ENCODE measurements around the gene IFI27L1. TPM values are rescaled to one million over a fixed set of nuclear protein-coding genes. Genes with fewer than 3 reads are reported as not detected.
A peak's percentile ranks its signal among the peaks of the same experiment; 100 is the strongest.
"Not testable (repeated sequence)": the region's sequence is repeated elsewhere in the genome, so short reads cannot be mapped to it uniquely, and the experiment has no call there.

IFI27L1 gene
- total RNA-seq, 2 experiments from 2014 or later: 42.8 to 55.4 TPM

- Mint-ChIP-seq H3K27me3 (no peaks in the 10 kb centered on the region), H3K27ac (no peak overlapping the region), H3K4me1 (peaks cover 42% of the 10 kb centered on the region), H3K9me3 (ENCODE audit: low read depth) (no peaks in the 10 kb centered on the region), H3K36me3 (peaks cover 54% of the 10 kb centered on the region), H3K4me3 (no peak overlapping the region)
- DNase-seq (no peak), ATAC-seq (no peak)
- CTCF ChIA-PET: interaction anchor here (0.7 to 4.9 kb wide), 10 partner anchors 15 to 129 kb away, joined by 3 to 41 read pairs (median 4); partner anchors contain the start of genes DDX24, IFI27L1 and IFI27L2
Measured at GRCh38 chr14:94051779-94052178, 29.3 kb upstream of the IFI27L1 start.

DNA sequence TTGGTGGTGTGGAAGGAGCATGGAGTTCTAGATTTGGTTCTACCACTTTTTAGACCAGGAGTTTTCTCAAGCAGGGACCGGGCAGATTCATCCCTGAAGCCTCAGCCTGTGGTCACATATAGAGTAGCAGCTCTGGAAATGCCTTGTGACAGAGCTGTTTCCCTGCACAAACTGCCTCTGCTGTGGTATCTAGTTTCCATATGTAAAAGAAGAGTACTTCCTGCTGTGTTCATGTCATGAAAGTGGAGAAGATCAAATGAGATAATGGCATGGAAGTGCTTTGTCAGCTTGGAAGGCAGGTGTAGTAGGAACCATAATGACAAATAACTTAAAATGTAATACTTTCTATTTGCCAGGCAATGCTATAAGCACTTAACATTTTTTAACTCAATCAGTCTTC, 28.9 kb upstream of the IFI27L1 start:
- no peaks in the 10 kb centered on the region for H3K9me3 Mint-ChIP-seq (ENCODE audit: low read depth)
- H3K36me3 Mint-ChIP-seq: peaks cover 55% of the 10 kb centered on the region
- CTCF ChIA-PET: interaction anchor here (0.8 to 4.9 kb wide), 9 partner anchors 16 to 128 kb away, joined by 3 to 41 read pairs (median 5); partner anchors contain the start of genes DDX24, IFI27L1 and IFI27L2
- ATAC-seq (no peak), DNase-seq (peak; percentile 37)
- H3K27ac Mint-ChIP-seq: peak overlapping the region; percentile 12
- no peaks in the 10 kb centered on the region for H3K27me3 Mint-ChIP-seq
- H3K4me1 Mint-ChIP-seq: peaks cover 46% of the 10 kb centered on the region
- H3K4me3 Mint-ChIP-seq: no peak overlapping the region

- Mint-ChIP-seq H3K4me1 (peaks cover 51% of the 10 kb centered on the region), H3K4me3 (no peak overlapping the region), H3K27ac (peak overlapping the region; percentile 12), H3K27me3 (no peaks in the 10 kb centered on the region), H3K9me3 (ENCODE audit: low read depth) (no peaks in the 10 kb centered on the region), H3K36me3 (peaks cover 60% of the 10 kb centered on the region)
- DNase-seq (peak; percentile 21), ATAC-seq (no peak)
- CTCF ChIA-PET: interaction anchor here (0.8 to 4.9 kb wide), 8 partner anchors 16 to 128 kb away, joined by 3 to 41 read pairs (median 4); partner anchors contain the start of gene IFI27L2
Measured at GRCh38 chr14:94052662-94053061, 28.4 kb upstream of the IFI27L1 start.

- no peaks in the 10 kb centered on the region for H3K9me3 Mint-ChIP-seq (ENCODE audit: low read depth)
- peaks cover 69% of the 10 kb centered on the region for H3K36me3 Mint-ChIP-seq
- peaks cover 66% of the 10 kb centered on the region for H3K4me1 Mint-ChIP-seq
- DNase-seq (peak; percentile 44), ATAC-seq (peak; percentile 27)
- CTCF ChIA-PET: interaction anchor here (0.9 to 4.9 kb wide), 2 partner anchors 83 to 115 kb away, joined by 3 to 41 read pairs; no protein-coding TSS in a partner anchor
- no peak overlapping the region for H3K27ac Mint-ChIP-seq
- no peak overlapping the region for H3K4me3 Mint-ChIP-seq
- no peaks in the 10 kb centered on the region for H3K27me3 Mint-ChIP-seq
Measured at GRCh38 chr14:94054401-94054800, 26.7 kb upstream of the IFI27L1 start.

DNA sequence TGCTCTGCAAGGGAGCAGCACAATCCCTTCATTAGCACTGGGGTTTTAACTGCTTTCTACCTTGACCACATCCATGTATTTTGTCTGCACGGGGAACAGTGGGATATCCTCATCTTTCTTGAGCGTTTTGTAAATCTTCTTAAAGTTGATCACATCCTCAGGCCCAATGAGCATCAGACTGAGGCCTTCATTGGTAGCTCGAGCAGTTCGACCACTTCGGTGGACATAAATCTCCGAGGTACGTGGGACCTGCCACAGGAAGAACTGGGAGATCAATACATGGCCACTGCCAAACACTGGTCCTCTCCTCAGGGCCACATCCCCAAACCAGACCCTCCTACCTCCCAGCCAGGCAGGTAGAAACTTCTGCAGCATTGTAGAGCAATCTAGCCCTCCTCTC, 26.2 kb upstream of the IFI27L1 start:
- CTCF ChIA-PET: interaction anchor here (0.9 to 1.2 kb wide), 2 partner anchors 77 to 115 kb away, joined by 3 read pairs; no protein-coding TSS in a partner anchor
- H3K4me1 Mint-ChIP-seq: peaks cover 66% of the 10 kb centered on the region
- peak overlapping the region; percentile 72 for H3K27ac Mint-ChIP-seq
- peaks cover 68% of the 10 kb centered on the region for H3K36me3 Mint-ChIP-seq
- H3K9me3 Mint-ChIP-seq (ENCODE audit: low read depth): no peaks in the 10 kb centered on the region
- H3K27me3 Mint-ChIP-seq: no peaks in the 10 kb centered on the region
- peak; percentile 32 for DNase-seq
- no peak for ATAC-seq
- no peak overlapping the region for H3K4me3 Mint-ChIP-seq

GRCh38 chr14:94056579-94057308, 24.4 kb upstream of the IFI27L1 start:
- ATAC-seq (peak; percentile 84), DNase-seq (peak; percentile 80)
- Mint-ChIP-seq H3K27ac (peak overlapping the region; percentile 72), H3K4me1 (peaks cover 66% of the 10 kb centered on the region), H3K27me3 (no peaks in the 10 kb centered on the region), H3K9me3 (ENCODE audit: low read depth) (no peaks in the 10 kb centered on the region), H3K4me3 (peak overlapping the region; percentile 10), H3K36me3 (peaks cover 74% of the 10 kb centered on the region)
- CTCF ChIA-PET: interaction anchor here (1.2 to 3.8 kb wide), 12 partner anchors 8 to 124 kb away, joined by 3 to 23 read pairs (median 6); partner anchors contain the start of genes DDX24 and IFI27L1

DNA sequence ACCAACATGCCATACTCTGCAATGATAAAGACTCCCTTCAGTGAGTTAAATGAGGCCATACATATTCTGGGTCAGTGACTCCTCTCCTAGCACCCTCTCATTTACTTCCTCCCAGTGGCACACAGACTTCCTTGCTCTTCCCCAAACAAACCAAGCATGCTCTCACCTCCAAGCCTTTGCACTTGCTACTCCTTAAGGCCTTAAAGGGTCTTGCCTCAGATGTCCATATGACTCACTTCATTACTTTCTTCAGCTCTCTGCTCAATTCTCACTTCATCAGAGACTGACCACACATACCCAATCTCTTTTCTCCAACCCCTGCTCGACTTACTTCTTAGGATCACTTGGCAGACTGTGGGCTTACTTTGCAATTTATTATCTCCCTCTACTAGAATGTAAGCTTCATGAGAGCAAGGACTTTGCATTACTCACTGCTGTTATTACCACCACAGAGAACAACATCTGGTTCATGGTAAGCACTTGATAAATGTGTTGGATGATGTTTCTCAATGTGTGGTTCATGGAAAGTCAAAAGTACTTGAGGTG, 22.9 kb upstream of the IFI27L1 start:
- Mint-ChIP-seq H3K27ac (peak overlapping the region; percentile 72), H3K27me3 (no peaks in the 10 kb centered on the region), H3K36me3 (peaks cover 77% of the 10 kb centered on the region), H3K9me3 (ENCODE audit: low read depth) (no peaks in the 10 kb centered on the region), H3K4me3 (no peak overlapping the region), H3K4me1 (peaks cover 58% of the 10 kb centered on the region)
- peak; percentile 32 for DNase-seq
- CTCF ChIA-PET: interaction anchor here (2.2 to 3.8 kb wide), 4 partner anchors 22 to 118 kb away, joined by 6 to 23 read pairs (median 15); no protein-coding TSS in a partner anchor
- no peak for ATAC-seq

DNA sequence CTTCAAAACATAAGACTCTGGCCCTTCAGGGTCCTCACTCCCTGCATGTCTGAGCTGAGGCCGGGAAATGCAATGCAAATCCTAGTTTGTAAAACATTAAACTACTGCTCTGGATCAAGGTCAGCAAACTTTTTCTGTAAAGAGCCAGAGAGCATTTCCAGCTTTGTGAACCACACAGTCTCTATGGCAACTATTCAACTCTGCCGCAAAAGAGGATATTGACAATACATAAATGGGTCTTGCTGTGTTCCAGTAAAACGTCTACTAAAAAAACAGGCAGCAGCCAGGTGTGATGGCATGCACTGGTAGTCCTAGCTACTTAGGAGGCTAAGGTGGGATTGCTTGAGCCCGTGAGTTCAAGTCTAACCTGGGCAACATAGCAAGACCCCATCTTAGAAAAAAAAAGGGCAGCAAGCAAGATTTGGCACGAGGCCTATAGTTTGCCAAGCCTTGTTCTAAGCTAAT, 22.4 kb upstream of the IFI27L1 start:
- DNase-seq: peak; percentile 21
- Mint-ChIP-seq H3K4me3 (no peak overlapping the region), H3K9me3 (ENCODE audit: low read depth) (no peaks in the 10 kb centered on the region), H3K27me3 (no peaks in the 10 kb centered on the region), H3K4me1 (peaks cover 59% of the 10 kb centered on the region), H3K36me3 (peaks cover 78% of the 10 kb centered on the region), H3K27ac (no peak overlapping the region)
- ATAC-seq: no peak
- CTCF ChIA-PET: interaction anchor here (2.8 to 3.8 kb wide), 3 partner anchors 23 to 118 kb away, joined by 14 to 23 read pairs (median 16); no protein-coding TSS in a partner anchor

- peaks cover 73% of the 10 kb centered on the region for H3K36me3 Mint-ChIP-seq
- H3K9me3 Mint-ChIP-seq (ENCODE audit: low read depth): no peaks in the 10 kb centered on the region
- ATAC-seq (no peak), DNase-seq (no peak)
- H3K27ac Mint-ChIP-seq: no peak overlapping the region
- no peaks in the 10 kb centered on the region for H3K27me3 Mint-ChIP-seq
- CTCF ChIA-PET: interaction anchor here (0.6 kb wide), 1 partner anchor 121 kb away, joined by 3 read pairs; no protein-coding TSS in a partner anchor
- H3K4me1 Mint-ChIP-seq: peaks cover 50% of the 10 kb centered on the region
- H3K4me3 Mint-ChIP-seq: no peak overlapping the region
Measured at GRCh38 chr14:94059998-94060397, 21.1 kb upstream of the IFI27L1 start.

- CTCF ChIA-PET: interaction anchor here (2.1 kb wide), 1 partner anchor 26 kb away, joined by 6 read pairs; no protein-coding TSS in a partner anchor
- Mint-ChIP-seq H3K27ac (no peak overlapping the region), H3K36me3 (peaks cover 77% of the 10 kb centered on the region), H3K4me3 (no peak overlapping the region), H3K9me3 (ENCODE audit: low read depth) (peaks cover 7% of the 10 kb centered on the region), H3K27me3 (no peaks in the 10 kb centered on the region), H3K4me1 (peaks cover 44% of the 10 kb centered on the region)
- ATAC-seq (no peak), DNase-seq (peak; percentile 31)
Measured at GRCh38 chr14:94062344-94062940, 18.7 kb upstream of the IFI27L1 start.

GRCh38 chr14:94066089-94066676, 14.9 kb upstream of the IFI27L1 start:
- Mint-ChIP-seq H3K27ac (no peak overlapping the region), H3K27me3 (no peaks in the 10 kb centered on the region), H3K36me3 (peaks cover 84% of the 10 kb centered on the region), H3K4me3 (no peak overlapping the region), H3K4me1 (peaks cover 44% of the 10 kb centered on the region), H3K9me3 (ENCODE audit: low read depth) (peaks cover 32% of the 10 kb centered on the region)
- ATAC-seq (no peak), DNase-seq (no peak)
- CTCF ChIA-PET: interaction anchor here (0.7 to 1.2 kb wide), 2 partner anchors 15 to 126 kb away, joined by 3 to 4 read pairs; partner anchors contain the start of genes DDX24 and IFI27L1

GRCh38 chr14:94072076-94072475, 9.0 kb upstream of the IFI27L1 start:
- H3K27ac Mint-ChIP-seq, DNase-seq, H3K4me3 Mint-ChIP-seq, H3K27me3 Mint-ChIP-seq, CTCF ChIA-PET, ATAC-seq: not testable (repeated sequence)
- Mint-ChIP-seq H3K9me3 (ENCODE audit: low read depth) (peaks cover 47% of the 10 kb centered on the region), H3K4me1 (peaks cover 41% of the 10 kb centered on the region), H3K36me3 (peaks cover 85% of the 10 kb centered on the region)
